Keratinocyte (primary cell): ENCODE results near the gene NDRG4. TPM values are rescaled to one million over a fixed set of nuclear protein-coding genes. Genes with fewer than 3 reads are reported as not detected.

Experiments used
- DNase-seq: peaks from one replicate; pipeline ENCODE4 v3.0.0-alpha.2; 2011; ENCODE audit warnings: low read depth, missing footprints, low spot score
- FAIRE-seq: peaks from 2 replicates; lab custom pipeline; 2011; peaks lifted over from hg19 to GRCh38; lab: Jason Lieb, UNC
- H2AFZ ChIP-seq: 2 replicates; pipeline ENCODE4 v1.6.0; 2012; ENCODE audit warnings: low read length, control low read depth, inconsistent platforms; ENCODE audit not compliant: control insufficient read depth
- H3K27ac ChIP-seq: 2 replicates; pipeline ENCODE4 v1.5.1; 2011; ENCODE audit warnings: low read length; ENCODE audit not compliant: control insufficient read depth, insufficient read depth
- H3K27me3 ChIP-seq: 3 replicates; pipeline ENCODE4 v1.6.0; 2011; ENCODE audit warnings: low read length; ENCODE audit not compliant: control insufficient read depth, insufficient read depth; ENCODE audit errors: extremely low read depth
- H3K36me3 ChIP-seq, 2 experiments: 2 replicates in 1 of 2; 3 replicates in 1 of 2; pipeline ENCODE4 v1.5.1; 2011; ENCODE audit warnings: low read length in 2 of 2, mild to moderate bottlenecking in 1 of 2; ENCODE audit not compliant: control insufficient read depth in 2 of 2, insufficient read depth in 2 of 2; ENCODE audit errors: extremely low read depth in 1 of 2
- H3K4me1 ChIP-seq: 3 replicates; pipeline ENCODE4 v1.5.1; 2011; ENCODE audit warnings: low read length; ENCODE audit not compliant: control insufficient read depth, insufficient read depth; ENCODE audit errors: extremely low read depth
- H3K4me2 ChIP-seq: 3 replicates; pipeline ENCODE4 v1.6.0; 2011; ENCODE audit warnings: low read depth, low read length; ENCODE audit not compliant: control insufficient read depth, insufficient read depth; ENCODE audit errors: extremely low read depth
- H3K4me3 ChIP-seq, 3 experiments: fragments of 200-600 bp in 1 of 3; sonication (generic) in 1 of 3; 2 replicates in 2 of 3; 3 replicates in 1 of 3; pipeline ENCODE4 v1.5.1; 2011 to 2016; ENCODE audit warnings: low read length in 3 of 3, mild to moderate bottlenecking in 3 of 3, control low read depth in 2 of 3, inconsistent platforms in 1 of 3, low read depth in 1 of 3, mixed read lengths in 1 of 3, mixed run types in 1 of 3, moderate library complexity in 1 of 3; ENCODE audit not compliant: control insufficient read depth in 2 of 3, insufficient read depth in 2 of 3; ENCODE audit errors: extremely low read depth in 1 of 3
- H3K79me2 ChIP-seq: 2 replicates; pipeline ENCODE4 v1.6.0; 2012; ENCODE audit warnings: low read length; ENCODE audit not compliant: control insufficient read depth, insufficient read depth
- H3K9ac ChIP-seq: 3 replicates; pipeline ENCODE4 v1.6.0; 2011; ENCODE audit warnings: low read length; ENCODE audit not compliant: control insufficient read depth, insufficient read depth; ENCODE audit errors: extremely low read depth
- H3K9me1 ChIP-seq: 3 replicates; pipeline ENCODE4 v1.6.0; 2011; ENCODE audit warnings: low read length; ENCODE audit not compliant: control insufficient read depth, insufficient read depth; ENCODE audit errors: extremely low read depth
- H3K9me3 ChIP-seq: 2 replicates; pipeline ENCODE4 v1.5.1; 2012; ENCODE audit warnings: low read depth, low read length; ENCODE audit not compliant: control insufficient read depth
- H4K20me1 ChIP-seq: 3 replicates; pipeline ENCODE4 v1.6.0; 2011; ENCODE audit warnings: low read length; ENCODE audit not compliant: control insufficient read depth, insufficient read depth; ENCODE audit errors: extremely low read depth
- CTCF ChIP-seq, 3 experiments: IDR thresholded peaks in 1 of 3; conservative IDR thresholded peaks in 1 of 3; optimal IDR thresholded peaks in 1 of 3; 2 replicates in 2 of 3; 3 replicates in 1 of 3; pipeline versions ENCODE3 to v1.5.1; 2011; ENCODE audit warnings: low read length in 3 of 3, mild to moderate bottlenecking in 3 of 3, moderate library complexity in 2 of 3, control low read depth in 1 of 3, inconsistent platforms in 1 of 3; ENCODE audit not compliant: insufficient read depth in 2 of 3; ENCODE audit errors: extremely low read depth in 1 of 3
- EZH2 ChIP-seq: IDR thresholded peaks from one replicate; pipeline ENCODE4 v1.6.1; 2012; ENCODE audit warnings: inconsistent platforms, mild to moderate bottlenecking, low read length, moderate library complexity
- dilution Hi-C: fragments of 300-500 bp; cut with MboI; formaldehyde crosslinking; loops from one replicate; pipeline ENCODE4 v1.7.0; 2020; ENCODE audit warnings: low sequenced_read_pairs; ENCODE audit not compliant: extremely low pct_ligation_motif_present
- polyA plus RNA-seq, 5 experiments: library from polyadenylated mRNA; depleted of rRNA in 3 of 5; stranded (reverse) in 3 of 5; stranded (forward) in 1 of 5; unstranded in 1 of 5; fragments of >200 nt; gene quantifications; 1 replicate in 1 of 5; 2 replicates in 3 of 5; 3 replicates in 1 of 5; pipeline versions ENCODE4 v1.2.1 to v1.2.3, GENCODE V29; 2011 to 2012; ENCODE audit warnings: missing spikeins in 2 of 5, low read depth in 1 of 5, low replicate concordance in 1 of 5

NDRG4 gene
- polyA plus RNA-seq, 1 donor (not counting 4 experiments of a cell fraction or from before 2014, with no cell fraction given): 1.1 TPM

GRCh38 chr16:58532414-58532813 lies 32.5 kb downstream of the NDRG4 start:
- dilution Hi-C loops: no loop called here
- Histone ChIP-seq H3K27ac (no peak overlapping the region), H2AFZ (no peak overlapping the region), H4K20me1 (no peaks in the 10 kb centered on the region), H3K4me3 (no peak overlapping the region), H3K9ac (no peak overlapping the region), H3K9me1 (no peaks in the 10 kb centered on the region), H3K79me2 (no peaks in the 10 kb centered on the region), H3K4me2 (no peak overlapping the region), H3K9me3 (no peaks in the 10 kb centered on the region), H3K36me3 (peaks cover 30 to 45% of the 10 kb centered on the region in 2 experiments), H3K4me1 (no peaks in the 10 kb centered on the region), H3K27me3 (no peaks in the 10 kb centered on the region)
- FAIRE-seq: no peak
- TF ChIP-seq EZH2 (no peak), CTCF (optimal IDR thresholded peaks at IDR 0.05 in 1 of 3, IDR thresholded peaks at IDR 0.05 in 1 of 3, conservative IDR thresholded peaks at IDR 0.05 in 1 of 3; ENCODE audit: extremely low read depth in 1 of 3, insufficient read depth in 2 of 3, low read length in 3 of 3) (no peak)
- DNase-seq: no peak

GRCh38 chr16:58533751-58534470 lies 34.0 kb downstream of the NDRG4 start:
- H4K20me1 ChIP-seq: no peaks in the 10 kb centered on the region
- H3K4me2 ChIP-seq: no peak overlapping the region
- H3K9me1 ChIP-seq: no peaks in the 10 kb centered on the region
- FAIRE-seq (no peak), DNase-seq (no peak)
- no peaks in the 10 kb centered on the region for H3K27me3 ChIP-seq
- H3K27ac ChIP-seq: no peak overlapping the region
- H3K79me2 ChIP-seq: no peaks in the 10 kb centered on the region
- H3K36me3 ChIP-seq: peaks cover 35 to 50% of the 10 kb centered on the region in 2 experiments
- no peaks in the 10 kb centered on the region for H3K4me1 ChIP-seq
- no peak overlapping the region for H3K4me3 ChIP-seq
- dilution Hi-C loops: no loop called here
- no peak overlapping the region for H2AFZ ChIP-seq
- TF ChIP-seq CTCF (optimal IDR thresholded peaks at IDR 0.05 in 1 of 3, IDR thresholded peaks at IDR 0.05 in 1 of 3, conservative IDR thresholded peaks at IDR 0.05 in 1 of 3; ENCODE audit: extremely low read depth in 1 of 3, insufficient read depth in 2 of 3, low read length in 3 of 3) (no peak), EZH2 (no peak)
- no peaks in the 10 kb centered on the region for H3K9me3 ChIP-seq
- no peak overlapping the region for H3K9ac ChIP-seq
